ENCODE measurements around the gene CBLIF. TPM values are rescaled to one million over a fixed set of nuclear protein-coding genes. Genes with fewer than 3 reads are reported as not detected.

Gene CBLIF
- total RNA-seq, 1 experiment from 2014 or later: not detected

GRCh38 chr11:59814021-59814420 lies 31.3 kb downstream of the CBLIF start:
- H3K4me3 ChIP-seq (ENCODE audit: low read depth in 2 of 2, low read length in 2 of 2): no peak overlapping the region
- H3K4me1 ChIP-seq (ENCODE audit: control insufficient read depth, insufficient read depth, low read length): peaks cover 5% of the 10 kb centered on the region; the same call in 1 of the 2 replicates
- intact Hi-C loops (cut with micrococcal nuclease; ENCODE audit: unreplicated experiment): no loop called here
- CTCF ChIA-PET: no interaction called here
- TF ChIP-seq TCF7L2 (IDR thresholded peaks at IDR 0.05; ENCODE audit: low read depth, low read length) (no peak), REST (IDR thresholded peaks at IDR 0.05; ENCODE audit: insufficient read depth in 1 of 2, low read depth in 2 of 2, low read length in 1 of 2) (no peak), SIN3A (IDR thresholded peaks at IDR 0.05; ENCODE audit: borderline replicate concordance, insufficient read depth, low read depth, low read length) (no peak), CTCF (IDR thresholded peaks at IDR 0.05) (no peak), POLR2AphosphoS5 (IDR thresholded peaks at IDR 0.05; ENCODE audit: low read depth, low read length) (no peak)
- no peak for ATAC-seq
- in situ Hi-C loops (cut with HindIII; ENCODE audit: low pct_unique_long_range_greater_than_20kb, low sequenced_read_pairs): no loop called here
- 0 out of 2 replicates have a peak, but pooled peaks cover under 1% of the 10 kb centered on the region for H3K36me3 ChIP-seq (ENCODE audit: control insufficient read depth, insufficient read depth, low read length)
- H3K27me3 ChIP-seq (ENCODE audit: control insufficient read depth, insufficient read depth, low read length): no peaks in the 10 kb centered on the region
- no TSS peak for BruUV-seq (replicated peaks)
- H3K9me3 ChIP-seq (ENCODE audit: control insufficient read depth, insufficient read depth, low read depth, low read length): no peaks in the 10 kb centered on the region; the same call in 1 of the 2 replicates
- POLR2A ChIA-PET: interaction anchor here (0.6 kb wide), 1 partner anchor 58 kb away, joined by 11 read pairs; no protein-coding TSS in a partner anchor
- no peak overlapping the region for H3K27ac ChIP-seq (ENCODE audit: low read length)
- no peak for DNase-seq (ENCODE audit: low read depth, low spot score)

GRCh38 chr11:59813364-59813763 lies 31.9 kb downstream of the CBLIF start:
- ChIA-PET POLR2A (interaction anchor here (0.6 kb wide), 1 partner anchor 57 kb away, joined by 11 read pairs; no protein-coding TSS in a partner anchor), CTCF (no interaction called here)
- in situ Hi-C loops (cut with HindIII; ENCODE audit: low pct_unique_long_range_greater_than_20kb, low sequenced_read_pairs): no loop called here
- TF ChIP-seq SIN3A (IDR thresholded peaks at IDR 0.05; ENCODE audit: borderline replicate concordance, insufficient read depth, low read depth, low read length): no peak
- no peak for TF ChIP-seq CTCF (IDR thresholded peaks at IDR 0.05)
- TF ChIP-seq POLR2AphosphoS5 (IDR thresholded peaks at IDR 0.05; ENCODE audit: low read depth, low read length): no peak
- no peak for TF ChIP-seq TCF7L2 (IDR thresholded peaks at IDR 0.05; ENCODE audit: low read depth, low read length)
- TF ChIP-seq REST (IDR thresholded peaks at IDR 0.05; ENCODE audit: insufficient read depth in 1 of 2, low read depth in 2 of 2, low read length in 1 of 2): no peak
- Histone ChIP-seq H3K27ac (ENCODE audit: low read length) (no peak overlapping the region), H3K9me3 (ENCODE audit: control insufficient read depth, insufficient read depth, low read depth, low read length) (no peaks in the 10 kb centered on the region; the same call in 1 of the 2 replicates), H3K4me1 (ENCODE audit: control insufficient read depth, insufficient read depth, low read length) (peaks cover 5% of the 10 kb centered on the region; the same call in 1 of the 2 replicates), H3K36me3 (ENCODE audit: control insufficient read depth, insufficient read depth, low read length) (peaks cover 5% of the 10 kb centered on the region; the same call in 1 of the 2 replicates), H3K4me3 (ENCODE audit: low read depth in 2 of 2, low read length in 2 of 2) (no peak overlapping the region), H3K27me3 (ENCODE audit: control insufficient read depth, insufficient read depth, low read length) (no peaks in the 10 kb centered on the region)
- intact Hi-C loops (cut with micrococcal nuclease; ENCODE audit: unreplicated experiment): no loop called here
- ATAC-seq (no peak), DNase-seq (ENCODE audit: low read depth, low spot score) (no peak)
- no TSS peak for BruUV-seq (replicated peaks)
